MV-4-11 (cell line): Measurements from ENCODE around the gene PLXNA3.

Experiments
- DNase-seq: peaks from one replicate; lab custom pipeline; 2025; lab: John Stamatoyannopoulos, UW

PLXNA3 gene

DNA sequence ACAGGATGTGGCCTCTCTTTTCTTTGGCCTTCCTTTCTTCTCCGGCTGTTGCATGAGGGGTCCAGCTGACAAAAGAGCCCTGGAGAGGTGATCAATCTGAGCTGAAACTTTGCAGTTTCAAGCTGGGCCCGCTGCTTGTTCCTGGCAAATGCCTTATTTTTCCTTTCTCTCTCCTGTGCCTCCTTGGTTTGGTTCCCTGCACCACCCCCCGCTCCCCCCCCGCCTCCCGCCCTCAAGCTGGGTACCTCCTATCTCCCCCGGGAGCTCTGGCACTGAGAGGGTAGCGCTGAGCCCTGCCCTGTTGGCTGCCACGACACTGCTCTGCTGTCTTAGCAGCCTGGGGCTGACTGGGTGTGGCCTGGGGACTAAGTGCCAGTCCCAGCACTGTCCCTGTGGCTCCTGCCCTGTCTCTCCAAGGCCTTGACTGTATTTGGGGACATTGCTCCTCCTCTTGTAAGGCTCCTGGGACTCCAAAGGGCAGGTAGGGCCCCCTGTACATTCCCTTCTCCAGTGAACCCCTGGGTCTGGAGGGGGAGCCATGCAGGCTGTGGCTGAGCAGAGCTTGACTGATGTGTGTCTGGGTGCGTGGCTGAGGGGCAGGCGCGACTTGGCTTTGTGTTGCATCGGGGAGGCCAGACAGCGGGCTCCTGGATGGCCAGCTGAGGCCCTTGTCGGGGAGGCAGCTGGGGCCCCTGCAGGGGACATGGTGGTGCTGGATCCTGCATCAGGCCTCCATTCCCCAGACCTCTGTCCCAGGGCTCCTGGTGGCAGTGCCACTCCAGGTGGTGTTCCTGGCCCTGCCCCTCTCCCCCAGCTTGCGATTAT lies 1.1 kb downstream of the PLXNA3 start:
- no peak for DNase-seq

- DNase-seq: no peak
Observed at GRCh38 chrX:154459832-154460231, 1.8 kb downstream of the PLXNA3 start.

DNA sequence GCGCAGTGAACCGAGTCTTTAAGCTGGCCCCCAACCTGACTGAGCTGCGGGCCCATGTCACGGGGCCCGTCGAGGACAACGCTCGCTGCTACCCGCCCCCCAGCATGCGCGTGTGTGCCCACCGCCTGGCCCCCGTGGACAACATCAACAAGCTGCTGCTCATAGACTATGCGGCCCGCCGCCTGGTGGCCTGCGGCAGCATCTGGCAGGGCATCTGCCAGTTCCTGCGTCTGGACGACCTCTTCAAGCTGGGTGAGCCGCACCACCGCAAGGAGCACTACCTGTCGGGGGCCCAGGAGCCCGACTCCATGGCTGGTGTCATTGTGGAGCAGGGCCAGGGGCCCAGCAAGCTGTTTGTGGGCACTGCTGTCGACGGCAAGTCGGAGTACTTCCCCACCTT lies 2.2 kb downstream of the PLXNA3 start:
- no peak for DNase-seq

DNA sequence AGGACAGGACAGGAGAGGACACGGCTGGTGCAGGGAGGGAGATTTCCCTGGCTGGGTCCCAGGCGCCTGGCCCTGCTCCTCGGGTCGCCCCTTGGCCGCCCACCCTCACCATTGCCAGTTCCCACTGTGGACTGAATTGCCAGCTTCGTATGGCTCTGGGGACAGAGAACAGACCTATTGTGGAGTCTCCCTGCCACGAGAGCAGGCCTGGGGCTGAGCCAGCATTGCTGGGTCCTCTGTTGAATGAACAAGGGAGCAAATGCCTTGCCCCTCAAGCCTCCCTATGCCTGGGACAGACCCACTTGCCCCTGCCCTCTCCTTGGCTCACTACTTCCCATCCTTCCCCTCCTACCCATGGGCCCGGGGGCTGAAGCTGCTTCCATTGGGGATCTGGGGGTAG lies 4.3 kb downstream of the PLXNA3 start:
- DNase-seq: no peak

GRCh38 chrX:154463611-154464220 lies 5.6 kb downstream of the PLXNA3 start:
- no peak for DNase-seq

GRCh38 chrX:154464806-154465365 lies 6.8 kb downstream of the PLXNA3 start:
- DNase-seq: no peak

DNA sequence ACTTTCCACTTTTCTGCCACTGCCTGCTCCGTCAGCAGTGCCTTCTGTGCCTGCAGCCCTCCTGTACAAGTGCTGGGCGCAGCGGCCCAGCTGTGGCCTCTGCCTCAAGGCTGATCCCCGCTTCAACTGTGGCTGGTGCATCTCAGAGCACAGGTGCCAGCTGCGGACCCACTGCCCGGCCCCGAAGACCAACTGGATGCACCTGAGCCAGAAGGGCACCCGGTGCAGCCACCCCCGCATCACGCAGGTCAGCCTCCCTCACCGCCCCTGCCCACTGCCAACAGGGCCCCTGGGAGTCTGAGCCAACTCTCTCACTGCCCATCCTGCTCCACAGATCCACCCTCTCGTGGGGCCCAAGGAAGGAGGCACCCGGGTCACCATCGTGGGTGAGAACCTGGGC lies 7.5 kb downstream of the PLXNA3 start:
- no peak for DNase-seq

- no peak for DNase-seq
Observed at GRCh38 chrX:154466036-154466435, 8.0 kb downstream of the PLXNA3 start.

DNA sequence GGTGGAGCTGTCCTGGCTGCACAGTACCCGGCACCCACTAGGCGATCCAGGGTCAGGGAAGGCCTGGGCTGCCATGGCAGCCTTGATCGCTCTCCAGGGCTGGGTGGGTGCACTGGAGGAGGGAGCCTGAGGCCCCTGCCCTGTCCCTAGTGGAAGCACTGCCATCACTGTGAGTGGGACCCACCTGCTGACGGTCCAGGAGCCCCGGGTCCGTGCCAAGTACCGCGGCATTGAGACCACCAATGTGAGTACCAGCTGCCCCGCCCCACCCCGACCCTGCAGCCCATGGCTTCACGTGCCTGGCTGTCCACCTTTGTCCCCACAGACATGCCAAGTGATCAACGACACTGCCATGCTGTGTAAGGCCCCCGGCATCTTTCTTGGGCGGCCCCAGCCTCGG lies 8.8 kb downstream of the PLXNA3 start:
- DNase-seq: no peak

DNA sequence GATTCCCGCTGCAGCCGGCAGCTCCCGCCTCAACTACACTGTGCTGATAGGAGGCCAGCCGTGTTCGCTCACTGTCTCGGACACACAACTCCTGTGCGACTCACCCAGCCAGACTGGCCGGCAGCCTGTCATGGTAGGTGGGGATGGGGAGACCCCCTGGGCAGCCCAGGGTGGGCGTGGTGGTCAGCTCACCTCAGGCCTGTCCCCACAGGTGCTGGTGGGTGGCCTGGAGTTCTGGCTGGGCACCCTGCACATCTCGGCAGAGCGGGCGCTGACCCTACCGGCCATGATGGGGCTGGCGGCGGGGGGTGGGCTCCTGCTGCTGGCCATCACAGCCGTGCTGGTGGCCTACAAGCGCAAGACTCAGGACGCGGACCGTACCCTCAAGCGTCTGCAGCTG lies 9.5 kb downstream of the PLXNA3 start:
- DNase-seq: no peak

DNA sequence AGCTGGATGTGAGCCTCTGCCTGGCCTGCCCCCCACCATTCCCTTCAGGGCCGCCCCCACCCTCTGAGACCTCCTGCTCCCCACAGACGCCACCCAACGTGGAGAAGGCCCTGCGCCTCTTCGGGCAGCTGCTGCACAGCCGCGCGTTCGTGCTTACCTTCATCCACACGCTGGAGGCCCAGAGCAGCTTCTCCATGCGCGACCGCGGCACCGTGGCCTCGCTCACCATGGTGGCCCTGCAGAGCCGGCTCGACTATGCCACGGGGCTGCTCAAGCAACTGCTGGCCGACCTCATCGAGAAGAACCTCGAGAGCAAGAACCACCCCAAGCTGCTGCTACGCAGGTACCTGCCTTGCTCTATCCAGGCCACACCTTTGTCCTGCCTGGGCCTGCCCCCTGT lies 10.1 kb downstream of the PLXNA3 start:
- no peak for DNase-seq

DNA sequence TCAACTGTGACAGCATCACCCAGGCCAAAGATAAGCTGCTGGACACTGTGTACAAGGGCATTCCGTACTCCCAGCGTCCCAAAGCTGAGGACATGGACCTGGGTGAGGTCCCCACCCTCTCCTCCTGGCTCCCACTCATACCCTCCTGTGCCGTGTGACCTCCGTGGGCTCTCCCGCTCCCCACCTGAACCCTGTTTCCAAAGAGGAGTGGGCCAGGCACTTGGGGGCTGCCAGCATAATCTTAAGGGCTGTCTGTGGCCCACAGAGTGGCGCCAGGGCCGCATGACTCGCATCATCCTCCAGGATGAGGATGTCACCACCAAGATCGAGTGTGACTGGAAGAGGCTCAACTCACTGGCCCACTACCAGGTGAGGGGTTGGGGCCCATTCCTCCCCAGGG lies 11.0 kb downstream of the PLXNA3 start:
- no peak for DNase-seq

DNA sequence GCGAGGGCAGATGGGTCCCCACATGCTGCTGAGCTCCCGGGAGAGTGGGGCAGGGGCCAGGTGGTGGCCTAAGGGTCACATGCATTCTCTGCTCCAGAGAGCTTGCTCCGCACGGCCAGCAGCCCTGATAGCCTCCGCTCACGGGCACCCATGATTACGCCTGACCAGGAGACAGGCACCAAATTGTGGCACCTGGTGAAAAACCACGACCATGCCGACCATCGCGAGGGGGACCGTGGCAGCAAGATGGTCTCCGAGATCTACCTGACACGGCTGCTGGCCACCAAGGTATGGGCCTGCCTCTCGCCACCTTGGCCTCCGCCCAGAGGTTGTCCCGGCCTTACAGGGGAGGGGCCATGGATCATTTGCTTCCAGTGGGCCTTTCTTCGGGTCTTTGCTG lies 11.8 kb downstream of the PLXNA3 start:
- DNase-seq: no peak

- no peak for DNase-seq
Observed at GRCh38 chrX:154470434-154470833, 12.4 kb downstream of the PLXNA3 start.

DNA sequence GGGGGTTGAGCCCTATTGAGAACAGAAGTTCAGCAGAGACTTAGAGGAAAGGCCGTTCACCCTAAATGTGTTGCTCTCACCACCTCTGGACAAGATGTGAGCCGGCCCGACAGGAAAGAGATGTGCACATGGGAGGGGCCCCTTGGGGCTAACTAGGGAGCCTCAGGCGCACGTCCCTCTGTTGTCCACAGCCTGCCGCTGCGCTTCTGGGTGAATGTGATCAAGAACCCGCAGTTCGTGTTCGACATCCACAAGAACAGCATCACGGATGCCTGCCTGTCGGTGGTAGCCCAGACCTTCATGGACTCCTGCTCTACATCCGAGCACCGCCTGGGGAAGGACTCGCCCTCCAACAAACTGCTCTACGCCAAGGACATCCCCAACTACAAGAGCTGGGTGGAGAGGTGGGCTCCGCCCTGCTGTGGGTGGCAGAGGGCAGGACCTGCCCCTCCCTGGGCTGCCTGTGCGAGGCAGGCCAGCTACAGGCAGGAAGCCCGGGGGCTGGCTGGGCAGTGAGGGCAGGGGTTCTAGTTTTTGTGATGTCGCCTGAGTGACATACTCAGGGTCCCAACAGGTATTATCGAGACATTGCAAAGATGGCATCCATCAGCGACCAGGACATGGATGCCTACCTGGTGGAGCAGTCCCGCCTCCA lies 13.0 kb downstream of the PLXNA3 start:
- DNase-seq: no peak

DNA sequence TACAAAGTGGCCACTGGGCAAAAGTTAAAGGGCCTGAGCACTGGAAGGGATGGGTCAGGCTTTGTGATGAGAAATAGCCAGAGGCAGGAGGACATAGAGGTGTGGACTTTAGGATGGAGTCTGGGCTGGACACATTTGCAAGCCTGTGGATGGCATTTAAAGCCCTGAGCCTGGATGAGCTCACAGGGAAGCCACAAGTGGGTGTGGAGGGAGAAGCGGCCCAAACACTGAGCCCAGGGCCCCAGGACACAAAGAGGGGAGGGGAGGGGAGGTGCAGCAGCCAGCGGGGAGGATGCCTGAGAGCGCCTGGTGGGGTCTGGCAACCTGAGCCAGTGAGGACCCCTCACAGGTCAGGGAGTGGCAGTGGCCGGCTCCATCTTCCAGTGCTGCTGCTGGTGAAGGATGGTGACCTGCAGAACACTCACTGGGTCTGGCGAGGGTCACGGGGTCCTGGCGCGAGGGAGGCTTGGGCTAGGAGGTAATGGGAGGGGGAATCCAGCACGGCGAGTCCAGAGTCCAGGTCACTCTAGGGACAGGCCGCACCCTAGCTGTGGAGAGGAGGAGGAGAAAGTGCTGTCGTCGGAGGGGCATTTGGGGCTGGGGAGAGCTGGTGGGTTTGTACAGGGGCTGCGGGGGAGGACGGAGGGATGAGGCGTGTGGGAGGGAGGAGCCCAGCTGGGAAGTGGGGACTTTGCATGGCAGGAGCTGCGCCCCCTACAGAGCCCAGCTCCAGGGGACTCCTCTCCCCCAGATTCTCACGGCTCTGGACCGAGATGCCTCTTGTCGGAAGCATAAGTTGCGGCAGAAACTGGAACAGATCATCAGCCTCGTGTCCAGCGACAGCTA lies 14.0 kb downstream of the PLXNA3 start:
- no peak for DNase-seq

GRCh38 chrX:154472685-154473632 lies 14.9 kb downstream of the PLXNA3 start:
- DNase-seq: no peak

- no peak for DNase-seq
Observed at GRCh38 chrX:154473683-154474082, 15.6 kb downstream of the PLXNA3 start.

DNA sequence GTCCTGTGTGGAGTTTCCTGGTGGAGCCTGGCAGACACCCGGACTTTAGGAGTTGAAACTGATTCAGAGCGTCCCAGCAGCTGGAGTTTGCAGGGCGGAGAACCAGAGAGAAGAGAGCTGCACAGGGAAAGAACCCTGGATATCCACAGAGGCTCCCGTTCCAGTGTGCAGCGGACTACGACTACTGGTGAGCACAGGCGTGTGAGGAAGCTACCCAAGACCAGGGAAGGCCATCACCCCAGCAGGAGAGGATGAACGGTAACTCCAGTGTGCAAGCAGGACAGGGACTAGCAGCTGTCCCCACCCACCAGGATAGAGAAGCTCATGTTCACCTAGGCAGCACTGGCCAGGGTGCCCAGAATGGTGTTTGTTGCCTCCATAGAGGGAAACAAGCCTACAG lies 18.7 kb downstream of the PLXNA3 start:
- DNase-seq: no peak

GRCh38 chrX:154477891-154478477 lies 19.9 kb downstream of the PLXNA3 start:
- no peak for DNase-seq
